HG02759 (cell line): ENCODE data around the gene FAM222A.

Experiments
- ATAC-seq: cut with Tn5 transposase; IDR thresholded peaks from one replicate; pipeline ENCODE4 v1.9.1; 2021; ENCODE audit warnings: mild to moderate bottlenecking, moderate library complexity; ENCODE audit not compliant: unreplicated experiment

The FAM222A gene

DNA sequence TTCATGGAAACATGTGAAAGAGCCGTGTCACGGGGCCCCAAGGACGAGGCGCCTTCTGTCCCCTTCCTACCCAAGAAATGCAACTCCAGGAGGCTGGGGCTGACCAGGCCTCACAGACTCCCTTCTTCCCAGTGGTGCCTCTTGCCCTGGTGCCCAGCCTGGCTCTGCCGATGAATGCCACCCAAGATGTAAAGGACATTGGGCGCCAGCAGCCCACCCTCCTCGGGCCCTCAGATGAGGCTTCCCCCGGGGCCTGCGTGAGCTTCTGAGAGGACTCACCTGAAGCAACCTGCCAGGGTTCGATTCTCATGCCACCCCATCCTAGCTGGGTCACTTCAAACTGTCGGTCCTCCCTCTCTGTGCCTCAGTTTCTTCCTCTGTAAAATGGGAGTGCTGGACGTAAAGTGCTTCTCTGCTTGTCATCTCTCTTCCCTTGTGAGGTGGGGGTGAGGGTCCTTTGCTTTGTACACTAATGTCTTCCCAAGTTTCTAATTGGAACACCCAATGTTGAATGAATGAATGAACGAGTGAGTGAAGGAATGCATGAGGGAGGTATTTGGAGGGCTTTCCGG is 10.8 kb downstream of the FAM222A start:
- ATAC-seq, result no peak

DNA sequence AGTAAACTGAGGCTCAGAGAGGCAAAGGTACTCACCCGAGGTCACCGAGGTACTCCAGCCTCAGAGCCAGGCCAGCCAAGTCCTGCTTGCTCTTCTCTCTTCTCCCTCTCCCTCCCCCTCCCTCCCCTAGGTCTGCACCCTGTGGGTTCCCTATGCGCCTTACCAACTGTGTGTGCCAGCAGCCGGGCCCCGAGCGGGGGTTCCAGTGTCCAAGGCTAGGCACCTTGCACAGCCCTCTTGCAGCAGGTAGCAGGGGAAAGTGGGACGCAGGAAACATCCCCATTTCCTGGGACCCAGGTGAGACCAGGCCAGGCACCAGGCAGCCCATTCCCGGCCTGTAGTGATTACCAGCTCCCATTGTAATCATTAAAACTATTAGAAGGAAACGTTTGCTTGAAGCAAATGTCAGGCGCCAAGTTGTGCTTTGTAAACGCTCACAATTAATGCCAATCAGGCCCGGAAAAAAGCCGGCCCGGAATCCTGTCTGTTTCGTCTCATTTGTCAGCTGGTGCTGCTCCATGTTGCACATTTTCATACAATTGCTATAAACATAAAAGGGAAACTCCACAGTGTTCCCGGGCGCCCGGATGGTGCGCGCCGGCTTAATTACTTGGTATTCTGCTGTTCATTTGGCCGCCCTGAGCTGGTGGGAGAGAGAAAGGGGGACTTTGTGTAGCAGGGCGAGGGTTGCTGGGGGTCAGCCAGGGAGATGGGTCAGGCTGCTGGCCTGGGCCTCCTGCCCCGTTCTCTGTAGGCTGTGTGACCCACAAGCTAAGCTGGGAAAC is 11.9 kb downstream of the FAM222A start:
- no peak for ATAC-seq

DNA sequence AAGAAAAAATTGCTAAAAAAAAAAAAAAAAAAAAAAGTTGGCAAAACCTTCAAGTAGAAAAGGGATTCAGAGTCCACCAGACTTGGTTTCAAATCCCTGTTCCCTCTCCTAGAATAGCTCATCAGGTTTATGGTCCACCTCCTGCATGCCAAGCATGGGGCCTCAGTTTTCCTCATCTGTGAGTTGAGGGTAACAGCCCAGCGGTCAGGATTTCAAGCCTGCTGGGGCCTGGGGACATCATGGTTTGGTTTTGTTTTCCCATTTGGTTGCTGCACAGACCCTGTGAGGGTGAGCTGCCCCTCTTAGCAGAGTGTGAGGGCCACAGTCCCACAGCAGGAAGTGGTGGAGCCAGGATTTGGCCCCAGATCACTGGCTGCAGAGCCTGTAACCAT is 12.5 kb downstream of the FAM222A start:
- ATAC-seq, result no peak

DNA sequence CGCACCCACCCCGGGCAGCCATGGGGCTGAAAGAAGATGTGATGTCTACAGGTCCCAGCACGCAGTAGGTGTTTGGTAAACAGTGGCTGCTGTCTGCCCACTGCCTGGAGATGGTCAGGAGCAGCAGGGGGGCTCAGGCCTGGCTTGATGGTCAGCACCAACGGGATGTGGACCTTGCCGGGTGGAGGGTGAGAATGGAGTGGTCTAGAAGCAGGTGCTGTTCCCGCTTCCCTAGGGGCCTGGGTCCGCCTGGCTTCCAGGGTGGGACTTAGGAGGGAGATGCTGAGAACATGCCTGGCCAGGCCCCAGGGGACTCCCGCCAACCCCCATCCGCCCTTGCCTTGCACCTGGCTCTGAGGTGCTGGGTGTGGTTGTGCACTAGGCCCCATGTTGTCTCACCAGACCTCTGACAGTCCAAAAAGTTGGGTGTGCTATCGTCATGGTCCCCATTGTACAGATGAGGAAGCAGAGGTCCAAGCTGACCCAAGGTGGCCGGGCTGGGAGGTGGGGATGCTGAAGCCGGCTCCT is 12.9 kb downstream of the FAM222A start:
- ATAC-seq, result no peak

DNA sequence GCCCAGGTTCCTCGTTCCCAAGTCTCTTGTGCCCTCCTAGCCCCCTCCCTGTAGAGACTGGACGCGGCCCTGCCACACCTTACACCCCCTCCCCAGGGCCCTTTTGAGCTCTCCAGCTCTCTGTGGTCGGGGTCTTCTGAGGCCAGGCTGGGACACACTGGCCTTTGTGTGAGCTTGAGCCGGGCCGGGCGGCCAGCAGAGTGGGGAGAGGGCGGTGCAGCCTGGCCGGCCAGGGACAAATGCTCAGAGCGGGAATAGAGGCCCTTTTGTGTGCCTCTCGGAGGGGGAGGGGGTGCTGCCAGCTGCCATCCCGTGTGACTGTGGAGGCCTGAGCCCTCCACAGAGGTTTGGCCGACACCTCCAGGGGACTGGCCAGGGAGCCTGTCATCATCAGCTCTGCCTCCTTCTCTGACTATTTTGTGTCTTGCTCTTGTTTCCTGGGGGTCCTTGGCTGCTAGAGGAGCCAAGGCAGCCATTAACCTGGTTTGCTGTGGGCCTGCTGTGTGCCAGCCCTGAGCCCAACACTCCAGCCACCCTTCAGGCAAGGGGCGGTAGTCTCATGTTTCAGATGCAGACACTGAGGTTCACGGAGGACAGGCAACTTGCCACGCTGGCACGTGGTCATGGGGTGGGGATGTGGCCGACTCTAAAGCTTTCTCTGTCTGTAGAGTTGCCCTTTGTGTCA is 13.6 kb downstream of the FAM222A start:
- no peak for ATAC-seq

DNA sequence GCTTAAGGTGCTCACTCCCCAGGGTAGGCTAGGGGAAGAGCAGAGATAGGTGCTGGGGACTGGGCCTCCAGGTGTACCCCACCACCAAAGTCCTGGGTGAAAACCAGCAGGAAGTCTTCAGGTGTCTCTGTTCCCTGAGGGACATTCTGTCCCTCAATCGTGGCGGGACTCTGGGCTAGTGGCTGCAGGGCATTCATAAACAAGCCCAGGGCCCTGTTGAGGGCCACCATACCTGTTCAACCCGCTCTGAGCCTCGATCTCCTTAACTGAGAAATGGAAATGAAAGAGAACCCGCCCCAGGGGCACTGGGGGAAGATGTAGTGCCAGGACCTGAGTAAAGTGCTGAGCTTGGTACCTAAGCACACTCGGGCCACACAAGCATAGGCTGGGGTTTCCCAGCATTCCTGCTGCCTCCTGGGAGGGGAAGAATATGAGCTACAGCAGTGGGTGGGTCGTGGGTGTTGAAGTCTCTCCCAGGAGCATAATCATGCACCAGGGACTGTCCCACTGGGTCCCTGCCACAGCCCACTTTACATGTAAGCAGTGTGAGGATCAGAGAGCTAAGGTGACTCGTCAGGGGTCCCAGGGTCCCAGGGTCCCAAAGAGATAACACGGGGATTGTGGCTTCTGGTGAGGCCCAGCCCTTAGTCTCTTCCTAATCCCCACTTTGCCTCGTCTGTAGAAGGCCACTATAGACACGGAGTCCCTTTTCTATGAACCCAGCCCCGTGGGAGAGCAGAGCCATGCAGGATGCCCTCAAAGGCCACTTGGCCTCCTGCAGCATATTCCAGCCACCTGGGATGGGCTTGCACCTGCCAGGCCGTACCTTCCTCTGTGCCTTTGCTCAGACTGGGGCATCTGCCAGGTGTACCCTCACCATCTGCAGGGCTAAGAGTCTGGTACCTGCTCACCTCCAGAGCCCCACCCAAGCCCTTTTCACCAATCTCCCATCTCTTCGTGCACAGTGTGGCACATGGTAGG is 14.4 kb downstream of the FAM222A start:
- no peak for ATAC-seq

DNA sequence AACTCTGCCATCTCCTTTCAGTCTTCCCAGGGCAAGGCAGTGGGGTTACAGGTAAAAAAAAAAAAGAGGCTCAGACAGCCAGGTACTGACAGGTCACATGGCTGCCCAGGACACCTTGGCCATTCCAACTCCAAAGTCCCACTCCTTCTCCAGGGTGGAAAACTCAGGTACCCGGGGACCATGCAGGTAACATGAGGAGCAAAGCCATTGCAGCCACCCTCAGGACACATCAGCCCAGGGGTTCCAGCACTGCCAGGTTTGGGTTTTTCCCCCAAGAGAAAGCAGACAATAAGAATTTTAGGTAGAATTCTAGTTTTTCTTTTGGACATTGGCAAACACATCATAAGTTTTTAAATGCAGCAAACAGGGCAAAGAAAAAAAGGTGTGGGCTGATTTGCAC is 15.3 kb downstream of the FAM222A start:
- no peak for ATAC-seq

DNA sequence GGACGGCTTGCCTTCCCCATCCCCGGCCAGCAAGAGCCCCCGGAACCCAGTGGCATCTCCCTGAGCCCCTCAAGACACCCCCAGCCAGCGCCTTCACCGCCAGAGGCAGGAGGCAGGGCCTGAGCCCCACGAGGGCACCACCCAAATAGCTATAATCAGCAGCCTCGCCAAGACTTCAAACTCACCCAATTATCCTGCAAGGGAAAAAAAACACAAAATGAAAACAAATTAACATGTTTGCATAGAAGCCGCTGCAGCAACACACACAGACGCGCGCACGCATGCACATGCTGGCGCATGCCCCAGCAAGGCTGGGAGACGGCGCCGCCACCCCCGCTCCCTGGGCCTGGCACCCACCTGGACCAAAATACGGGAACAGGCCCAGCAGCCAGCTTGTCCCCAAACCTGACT is 15.8 kb downstream of the FAM222A start:
- no peak for ATAC-seq

DNA sequence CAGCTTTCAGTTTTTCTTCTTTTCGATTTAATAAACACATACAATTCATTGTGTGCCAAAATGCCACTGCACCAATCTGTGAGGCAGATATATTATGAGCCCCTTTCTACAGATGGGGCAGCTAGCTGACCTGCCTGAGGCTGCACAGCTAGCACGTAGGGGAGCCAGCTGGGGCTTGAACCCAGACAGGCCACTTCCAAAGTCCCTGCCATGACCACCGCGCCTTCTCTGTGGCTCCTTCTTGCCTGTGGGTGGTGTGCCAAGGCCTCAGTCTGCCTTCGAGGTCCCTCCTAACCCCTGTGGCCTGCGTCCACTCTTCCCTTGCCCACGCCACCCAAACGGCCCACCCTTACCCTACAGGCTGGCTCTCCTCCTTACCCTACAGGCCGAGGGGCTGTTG is 16.2 kb downstream of the FAM222A start:
- no peak for ATAC-seq

DNA sequence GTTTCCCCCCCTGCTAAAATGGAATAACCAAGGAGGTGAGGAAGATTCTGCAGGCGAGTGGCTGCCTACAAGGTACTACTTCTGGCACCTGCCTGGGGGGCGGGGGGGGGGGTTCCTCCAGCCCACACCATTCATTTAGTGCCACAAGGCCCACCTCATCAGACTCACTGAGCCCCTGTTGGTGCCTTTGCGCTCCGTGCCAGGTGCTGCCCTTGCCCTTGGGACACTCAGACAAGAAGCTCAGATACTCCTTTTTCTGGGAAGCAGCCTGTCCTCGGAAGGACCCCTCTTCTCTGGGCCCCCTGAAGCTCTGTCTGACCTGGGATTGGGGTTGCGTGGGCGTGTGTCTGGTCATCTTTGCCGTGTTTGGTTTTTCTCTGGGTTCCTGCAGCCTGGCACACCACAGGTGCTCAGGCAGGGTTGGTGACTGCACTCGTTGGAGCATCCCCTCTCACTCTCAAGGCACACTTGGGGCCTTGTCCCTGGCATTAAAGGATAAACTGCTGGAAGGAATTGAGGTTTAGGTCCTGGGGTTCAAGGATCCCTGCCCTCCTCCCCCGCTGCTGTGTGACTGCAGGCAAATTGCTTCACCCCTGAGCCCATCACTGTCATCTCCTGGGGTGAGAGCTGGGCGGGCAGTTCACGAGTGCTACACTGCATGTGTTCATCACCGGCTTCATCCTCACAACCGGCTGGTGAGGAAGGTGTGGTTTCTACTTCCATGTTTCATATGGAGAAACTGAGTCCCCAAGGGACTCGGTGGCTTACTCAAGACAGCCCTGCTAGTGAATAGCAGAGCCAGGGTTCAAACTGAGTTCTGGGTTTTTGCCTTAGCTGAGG is 16.9 kb downstream of the FAM222A start:
- no peak for ATAC-seq

DNA sequence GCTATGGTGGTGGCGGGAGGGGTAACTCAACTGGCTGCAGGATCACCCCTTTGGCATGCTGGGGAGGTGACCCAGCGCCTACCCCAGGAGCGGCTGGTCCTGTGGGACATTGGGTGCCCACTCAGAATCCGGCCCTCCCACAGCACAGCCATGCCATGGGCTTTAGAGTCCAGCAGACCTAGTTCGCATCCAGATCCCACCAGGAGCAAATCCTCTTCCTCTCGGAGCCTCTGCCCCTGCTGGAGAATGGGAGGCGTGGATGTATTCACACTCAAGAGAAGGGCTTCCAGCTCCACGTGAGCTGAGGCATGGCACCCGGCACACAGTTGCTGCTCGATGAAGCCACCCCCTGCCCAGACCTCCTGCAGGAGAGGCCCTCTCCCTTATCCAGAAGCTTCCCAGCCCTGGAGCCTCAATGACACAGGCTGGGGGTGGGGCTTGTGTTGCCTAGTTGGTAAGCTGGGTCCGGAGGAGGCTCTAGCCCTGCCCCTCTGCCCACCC is 17.7 kb downstream of the FAM222A start:
- no peak for ATAC-seq

DNA sequence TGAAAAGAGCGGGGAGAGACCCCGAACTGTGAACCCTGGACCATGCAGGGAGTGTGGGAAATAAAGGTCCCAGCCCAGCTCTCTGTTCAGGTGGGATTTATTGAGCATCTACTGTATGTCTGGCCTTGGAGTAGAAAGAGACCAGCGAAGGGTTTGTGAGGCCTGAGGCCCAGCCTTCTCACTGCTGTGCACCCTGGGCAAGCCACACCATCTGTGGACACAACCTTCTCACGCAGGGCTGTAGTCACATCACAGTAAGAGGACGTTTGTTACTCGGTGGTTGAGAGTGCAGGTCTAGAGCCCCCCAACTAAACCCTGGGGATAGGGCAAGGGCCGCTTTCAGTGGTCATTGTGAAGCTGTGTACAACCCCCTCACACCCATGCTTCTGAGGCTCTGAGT is 18.2 kb downstream of the FAM222A start:
- no peak for ATAC-seq

DNA sequence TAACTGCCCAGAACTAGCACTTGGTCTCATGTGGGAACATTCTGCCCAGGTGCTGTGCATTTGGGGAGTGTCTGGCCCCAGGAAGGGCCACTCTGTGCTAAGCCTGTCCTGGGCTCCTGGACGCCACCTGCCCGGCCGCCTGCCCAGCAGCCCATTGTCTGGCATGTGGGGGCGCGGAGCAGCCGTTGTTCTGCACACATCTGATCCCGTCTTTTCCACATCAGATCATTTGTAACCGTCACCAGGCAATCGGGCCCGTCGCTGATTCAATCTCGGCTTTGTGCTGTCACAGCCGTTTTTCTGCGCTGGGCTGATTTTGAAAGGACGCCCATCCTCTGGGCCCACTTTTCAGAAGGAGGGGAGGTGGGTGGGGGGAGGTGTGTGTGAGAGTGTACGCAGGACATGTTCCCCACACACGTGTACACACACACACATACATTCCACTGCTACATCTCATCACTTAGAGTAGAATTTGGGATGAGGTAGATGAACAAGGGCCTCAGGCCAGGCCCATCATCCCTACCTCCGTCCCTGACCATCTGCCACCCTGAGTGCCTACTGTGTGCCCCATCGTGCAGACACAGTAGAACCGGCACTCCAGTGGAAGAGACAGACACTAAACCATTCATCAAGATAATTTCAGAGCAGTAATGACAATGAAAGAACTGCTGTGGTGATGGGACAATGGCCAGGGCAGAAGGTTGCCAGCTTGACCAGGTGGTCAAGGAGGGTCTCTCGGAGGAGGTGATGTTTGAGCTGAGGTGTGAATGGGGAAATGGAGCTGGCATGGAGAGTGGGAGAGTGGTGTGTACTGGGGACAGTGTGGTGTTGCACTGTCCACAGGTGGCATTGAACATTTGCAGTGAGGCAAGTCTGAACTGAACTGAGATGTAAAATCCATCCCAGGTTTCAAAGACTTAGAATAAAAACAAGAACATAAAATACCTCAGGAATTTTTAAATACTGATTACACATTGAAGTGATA is 19.0 kb downstream of the FAM222A start:
- ATAC-seq, result no peak

DNA sequence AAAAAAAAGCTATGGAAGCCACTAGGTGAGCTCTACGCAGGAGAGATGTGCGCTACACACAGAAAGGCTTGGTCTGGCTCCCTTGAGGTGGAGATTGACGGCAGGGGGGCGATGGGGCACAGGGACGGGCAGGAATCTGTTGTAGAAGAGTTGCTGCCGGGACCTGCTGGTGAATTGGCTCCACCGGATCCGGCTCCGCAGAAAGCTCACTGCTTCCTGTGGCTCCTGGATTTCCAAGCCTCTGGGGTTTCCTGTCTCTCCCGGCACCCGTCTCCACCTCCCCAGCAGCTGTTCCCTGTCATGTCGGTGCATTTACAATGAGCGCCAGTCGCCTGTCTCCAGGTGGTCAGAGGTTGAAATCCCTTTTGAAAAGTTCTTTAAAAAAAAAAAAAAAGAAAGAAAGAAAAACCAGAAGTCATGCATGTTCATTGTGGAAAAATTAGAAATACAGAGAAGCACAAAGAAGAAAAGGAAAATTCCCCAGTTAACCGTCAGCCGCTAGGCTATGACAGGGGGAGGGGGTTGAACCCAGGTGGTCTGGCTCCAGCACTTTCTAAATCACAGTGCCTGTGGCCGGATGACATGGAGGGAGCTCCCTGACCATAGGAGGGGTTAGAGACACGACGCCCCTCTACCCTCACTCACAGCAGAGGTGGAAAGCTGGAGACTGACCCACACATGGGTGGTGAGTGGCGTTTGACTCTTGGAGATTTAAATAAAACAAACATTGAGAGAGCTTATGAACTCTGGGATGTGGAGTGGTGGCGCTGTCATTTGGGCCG is 20.8 kb downstream of the FAM222A start:
- ATAC-seq, result no peak

DNA sequence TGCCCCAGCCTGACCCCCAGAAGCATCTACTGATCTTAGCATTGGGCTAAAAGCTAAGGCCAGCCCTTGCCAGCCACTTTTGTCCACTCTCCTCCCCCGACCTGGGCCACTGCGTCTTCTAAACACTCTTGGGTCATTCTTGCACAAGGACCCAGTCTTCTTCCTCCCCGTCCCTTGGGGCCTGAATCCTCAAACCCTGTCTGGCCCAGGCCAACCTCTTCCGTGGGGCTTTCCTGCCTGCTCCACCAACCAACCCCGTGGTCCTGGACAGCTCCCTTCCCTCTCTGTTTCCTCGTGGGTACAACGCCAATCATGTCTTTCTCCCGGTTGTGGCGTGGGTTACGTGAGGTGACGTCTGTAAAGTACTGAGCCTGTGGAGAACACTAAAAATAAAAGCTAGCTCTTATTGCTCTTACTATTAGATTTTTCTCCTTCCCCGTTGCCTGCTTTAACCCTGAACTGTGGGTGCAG is 21.5 kb downstream of the FAM222A start:
- no peak for ATAC-seq

DNA sequence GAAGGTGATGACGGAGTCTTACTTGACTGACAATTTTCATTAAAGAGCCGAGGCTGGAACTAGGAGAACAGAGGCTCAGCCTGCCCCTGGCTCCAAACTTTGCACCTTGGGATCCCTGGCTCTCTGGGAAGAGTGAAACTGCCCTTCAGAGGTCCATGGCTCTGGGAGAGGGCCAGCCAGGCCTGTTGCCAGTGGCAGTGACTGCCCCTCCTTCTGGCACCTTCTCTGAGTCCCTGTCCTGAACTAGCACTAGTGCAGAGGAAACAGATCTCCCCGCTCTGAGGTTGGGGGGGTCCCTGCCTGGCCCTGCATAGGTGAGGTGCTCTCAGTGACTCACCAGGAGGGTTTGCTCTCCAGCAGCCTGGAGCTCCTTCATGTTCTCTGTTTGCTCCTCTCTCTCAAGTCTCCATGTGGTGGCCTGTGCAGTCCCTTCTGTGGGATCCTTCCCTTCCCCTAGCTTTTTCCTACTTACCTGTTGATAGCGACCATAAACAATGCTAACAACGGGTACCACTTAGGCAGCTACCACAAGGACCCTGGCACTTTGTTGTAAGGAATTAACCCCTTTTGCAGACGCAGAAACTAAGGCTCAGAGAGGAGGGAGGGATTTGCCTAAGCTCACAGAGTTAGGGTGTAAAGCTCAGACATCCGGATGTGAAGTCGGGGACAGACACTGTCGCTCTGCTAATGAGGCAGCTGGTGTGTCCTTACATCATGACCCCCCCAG is 22.4 kb downstream of the FAM222A start:
- ATAC-seq, result no peak

DNA sequence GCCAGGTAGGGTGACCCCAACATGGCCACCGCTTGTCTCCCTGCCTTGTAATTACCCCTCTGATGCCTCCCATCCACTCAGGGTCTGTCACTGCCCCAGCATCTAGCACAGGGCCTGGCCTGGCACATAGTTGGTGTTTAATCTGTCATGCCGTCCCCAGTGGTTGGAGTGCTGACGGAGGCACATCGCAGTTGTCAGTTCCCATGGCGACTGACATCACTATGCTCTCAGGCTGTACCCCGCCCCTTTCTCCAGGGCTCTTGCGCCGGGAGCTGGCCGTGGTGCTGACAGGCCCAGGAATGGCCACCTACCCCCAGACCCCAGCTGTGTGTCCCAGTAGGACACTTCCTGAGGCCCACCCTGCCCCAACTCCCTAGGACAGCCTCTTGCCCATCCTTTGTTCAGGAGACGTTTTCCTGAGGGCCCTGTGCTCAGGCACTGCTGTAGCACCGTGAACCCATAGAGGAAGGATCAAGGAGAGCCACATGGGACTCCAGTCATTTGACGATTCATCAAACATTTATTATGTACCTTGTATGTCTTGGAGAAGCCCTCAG is 23.0 kb downstream of the FAM222A start:
- no peak for ATAC-seq
